Iris pigment epithelial cell (primary cell): ENCODE measurements around the gene RHOBTB3.
"Not testable (repeated sequence)": the region's sequence is repeated elsewhere in the genome, so short reads cannot be mapped to it uniquely, and the experiment has no call there.

Source experiments
- DNase-seq: peaks from one replicate; pipeline ENCODE4 v3.0.0-alpha.2; 2011; ENCODE audit warnings: low read depth

RHOBTB3 gene

GRCh38 chr5:95713246-95713645, 17.9 kb upstream of the RHOBTB3 start:
- DNase-seq, result not testable (repeated sequence)

DNA sequence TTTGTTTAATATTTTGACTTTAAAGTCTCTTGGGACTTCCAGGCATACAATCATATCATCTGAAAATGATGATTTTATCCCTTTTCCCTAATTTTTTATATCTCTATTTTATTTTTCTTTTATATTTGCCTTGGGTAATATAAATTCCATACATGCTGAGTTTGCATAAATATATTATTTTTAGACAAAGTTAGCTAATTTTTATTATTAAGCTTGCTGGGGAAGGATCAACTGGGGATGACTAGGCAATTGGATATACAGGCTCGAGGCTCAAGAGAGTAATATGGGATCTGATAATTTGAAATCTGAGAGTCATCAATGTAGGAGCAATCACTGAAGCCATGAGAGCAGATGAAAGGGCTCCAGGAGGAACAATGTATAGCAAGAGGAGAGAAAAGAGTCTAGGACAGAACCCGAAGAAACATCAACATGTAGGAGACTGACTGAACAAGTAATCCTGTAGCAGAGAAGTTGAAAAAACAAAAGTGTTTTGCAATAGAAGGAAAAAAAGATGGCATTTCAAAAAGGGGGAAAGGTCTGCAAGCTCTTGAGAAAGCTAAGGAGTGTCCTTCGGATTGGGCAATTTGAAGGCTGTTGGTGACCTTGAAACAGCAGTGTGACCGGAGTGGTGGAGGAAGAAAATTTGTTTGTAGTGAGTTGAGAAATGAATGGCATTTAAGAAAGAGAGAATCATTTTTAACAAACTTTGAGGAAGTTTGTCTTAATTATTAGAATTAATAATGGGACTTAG, 17.0 kb upstream of the RHOBTB3 start:
- peak; percentile 77 for DNase-seq

DNA sequence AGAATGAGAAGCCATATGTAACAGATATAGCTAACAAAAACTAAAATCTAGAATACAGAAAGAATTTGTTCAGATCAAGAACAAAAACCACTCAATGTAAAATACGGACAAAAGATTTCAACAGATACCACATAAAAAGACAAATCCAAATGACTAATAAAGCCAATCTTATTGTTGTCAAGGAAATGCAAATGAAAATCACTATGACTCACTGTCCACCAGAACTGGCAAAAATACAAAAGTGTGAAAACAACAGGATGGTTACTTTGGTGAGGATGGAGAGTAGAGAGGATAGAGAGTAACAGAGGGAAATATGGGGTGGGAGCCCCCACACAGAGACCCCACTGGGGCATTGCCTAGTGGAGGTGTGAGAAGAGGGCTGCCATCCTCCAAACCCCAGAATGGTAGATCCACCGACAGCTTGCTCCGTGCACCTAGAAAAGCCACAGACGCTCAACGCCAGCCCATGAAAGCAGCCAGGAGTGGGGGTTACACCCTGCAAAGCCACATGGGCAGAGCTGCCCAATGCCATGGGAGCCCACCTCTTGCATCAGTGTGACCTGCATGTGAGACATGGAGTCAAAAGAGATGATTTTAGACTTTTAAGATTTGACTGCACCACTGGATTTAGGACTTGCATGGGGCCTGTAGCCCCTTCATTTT, 15.2 kb upstream of the RHOBTB3 start:
- peak; percentile 89 for DNase-seq

GRCh38 chr5:95717439-95717838, 13.7 kb upstream of the RHOBTB3 start:
- DNase-seq, result no peak

DNA sequence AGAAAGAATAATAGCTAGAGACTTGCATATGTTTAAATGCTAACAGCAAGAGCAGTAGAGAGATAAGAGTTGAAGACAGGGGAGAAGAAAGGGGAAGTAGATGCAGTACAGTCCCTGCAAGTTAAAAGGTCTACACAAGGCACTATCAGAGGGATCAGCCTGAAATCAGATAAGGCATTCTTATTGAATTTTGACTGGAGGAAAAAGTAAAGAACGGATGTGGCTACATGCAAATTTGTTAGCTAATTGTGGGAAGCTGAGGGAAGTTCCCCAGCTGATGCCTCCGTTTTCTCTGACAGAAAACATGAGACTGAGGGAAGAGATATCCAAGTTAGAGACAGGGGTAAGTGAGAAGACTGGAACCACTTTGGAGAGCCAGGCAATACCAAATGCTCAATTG, 12.9 kb upstream of the RHOBTB3 start:
- DNase-seq, result no peak

- DNase-seq, result no peak
Observed at GRCh38 chr5:95718738-95719137, 12.4 kb upstream of the RHOBTB3 start.

DNA sequence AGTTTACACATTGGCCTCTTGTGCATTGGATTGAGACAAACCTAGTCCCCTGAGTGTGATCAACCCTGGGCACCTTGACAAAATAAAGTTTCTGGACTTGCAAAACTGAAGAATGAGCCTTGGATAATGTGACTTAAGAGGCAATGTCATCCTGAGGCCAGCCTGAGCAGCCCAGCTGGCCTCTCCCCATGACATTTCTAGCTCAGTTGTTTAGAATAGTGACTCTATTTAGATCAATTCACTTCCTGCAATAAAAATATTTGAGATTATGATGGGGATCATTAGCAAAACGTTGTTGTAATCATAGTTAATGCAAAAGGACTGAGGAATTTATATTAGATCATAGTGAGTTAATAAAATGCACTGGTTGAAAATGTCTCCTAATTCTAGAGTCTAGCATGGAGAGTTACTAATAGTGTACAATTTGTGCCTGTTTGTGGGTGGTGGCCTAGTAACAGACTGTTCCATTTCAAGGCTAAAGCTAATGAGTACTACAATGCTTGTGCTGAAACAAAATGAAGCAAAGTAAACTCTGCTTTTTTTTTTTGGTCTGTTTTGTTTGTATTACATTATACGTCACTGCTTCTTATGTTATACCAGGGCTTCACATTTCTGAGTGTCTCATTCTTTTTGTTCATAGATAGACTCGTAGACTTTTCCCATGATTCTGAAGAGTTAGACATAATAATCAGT, 10.9 kb upstream of the RHOBTB3 start:
- peak; percentile 51 for DNase-seq

DNA sequence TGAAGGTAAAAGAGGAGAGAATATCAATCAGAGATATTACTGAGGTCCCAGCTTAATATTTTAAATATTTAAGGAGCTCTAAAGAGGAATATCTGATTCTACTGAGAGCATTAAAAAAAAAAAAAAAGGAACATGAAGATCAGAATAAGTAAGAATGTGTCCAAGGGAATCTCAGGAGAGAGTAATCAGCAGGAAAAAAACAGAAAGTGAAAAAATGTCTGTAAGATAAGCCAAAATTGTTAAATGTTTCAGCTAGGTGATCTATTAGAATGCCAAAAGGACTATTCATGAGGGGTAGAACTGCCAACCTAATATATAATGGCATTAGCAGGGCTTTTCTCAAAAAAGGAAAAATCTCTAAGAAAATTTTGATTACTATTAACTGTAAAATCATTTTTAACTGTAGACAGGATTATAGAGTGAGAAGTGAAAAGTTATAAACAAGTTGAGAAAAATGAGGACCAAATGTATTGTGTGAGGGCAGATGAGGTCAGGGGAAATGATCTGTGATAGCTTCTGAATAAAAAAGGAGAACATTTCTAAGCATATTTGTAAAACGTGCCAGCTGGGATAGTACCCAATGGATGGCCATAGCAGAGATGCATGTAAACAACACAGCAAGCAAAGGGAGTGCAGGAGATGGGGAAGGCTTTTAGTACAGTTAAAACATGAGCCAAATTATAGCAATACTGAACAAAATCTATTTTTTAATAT, 9.4 kb upstream of the RHOBTB3 start:
- no peak for DNase-seq

- DNase-seq, result peak; percentile 75
Observed at GRCh38 chr5:95723632-95724369, 7.3 kb upstream of the RHOBTB3 start.

- no peak for DNase-seq
Observed at GRCh38 chr5:95725071-95725820, 5.9 kb upstream of the RHOBTB3 start.

GRCh38 chr5:95725937-95726810, 5.0 kb upstream of the RHOBTB3 start:
- peak; percentile 79 for DNase-seq

- no peak for DNase-seq
Observed at GRCh38 chr5:95726811-95727763, 4.0 kb upstream of the RHOBTB3 start.

DNA sequence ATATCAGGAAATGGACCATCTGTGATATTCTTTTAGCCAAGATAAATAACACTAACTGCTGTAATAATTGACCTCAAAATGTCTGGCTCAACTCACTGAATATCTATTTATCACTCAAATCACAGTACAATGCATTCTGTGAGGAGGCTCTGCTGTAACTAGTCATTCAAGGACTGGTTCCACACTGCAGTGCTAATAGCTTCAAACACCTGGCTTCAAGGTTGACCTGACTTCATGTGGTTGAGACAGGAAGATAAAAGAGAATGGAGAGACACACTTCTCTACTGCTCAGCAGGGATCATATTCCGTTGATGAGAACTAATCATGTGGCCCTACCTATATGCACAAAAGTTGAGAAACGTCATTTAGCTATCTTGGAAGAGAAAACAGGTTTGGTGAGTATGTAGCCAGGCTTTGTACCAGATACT, 3.4 kb upstream of the RHOBTB3 start:
- DNase-seq, result peak; percentile 50

DNA sequence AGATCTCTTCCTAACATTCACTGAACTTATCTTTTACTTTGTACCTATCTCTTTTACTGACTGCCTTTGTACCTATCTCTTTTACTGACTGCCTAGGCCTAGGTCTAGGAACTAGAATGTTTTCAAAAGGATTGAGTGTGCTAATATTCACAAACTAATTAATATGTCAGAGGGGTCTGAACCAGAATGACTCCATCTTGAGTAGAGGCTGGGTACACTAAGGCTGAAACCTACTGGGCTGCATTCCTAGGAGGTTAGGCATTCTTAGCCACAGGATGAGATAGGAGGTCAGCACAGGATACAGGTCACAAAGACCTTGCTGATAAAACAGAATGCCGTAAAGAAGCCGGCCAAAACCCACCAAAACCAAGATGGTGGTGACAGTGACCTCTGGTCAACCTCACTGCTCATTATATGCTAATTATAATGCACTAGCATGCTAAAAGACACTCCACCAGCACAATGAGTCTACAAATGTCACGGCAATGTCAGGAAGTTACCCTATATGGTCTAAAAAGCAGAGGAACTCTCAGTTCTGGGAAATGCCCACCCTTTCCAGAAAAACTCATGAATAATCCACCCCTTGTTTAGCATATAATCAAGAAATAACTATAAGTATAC, 2.5 kb upstream of the RHOBTB3 start:
- DNase-seq, result peak; percentile 40

- no peak for DNase-seq
Observed at GRCh38 chr5:95729115-95730010, 1.8 kb upstream of the RHOBTB3 start.

DNA sequence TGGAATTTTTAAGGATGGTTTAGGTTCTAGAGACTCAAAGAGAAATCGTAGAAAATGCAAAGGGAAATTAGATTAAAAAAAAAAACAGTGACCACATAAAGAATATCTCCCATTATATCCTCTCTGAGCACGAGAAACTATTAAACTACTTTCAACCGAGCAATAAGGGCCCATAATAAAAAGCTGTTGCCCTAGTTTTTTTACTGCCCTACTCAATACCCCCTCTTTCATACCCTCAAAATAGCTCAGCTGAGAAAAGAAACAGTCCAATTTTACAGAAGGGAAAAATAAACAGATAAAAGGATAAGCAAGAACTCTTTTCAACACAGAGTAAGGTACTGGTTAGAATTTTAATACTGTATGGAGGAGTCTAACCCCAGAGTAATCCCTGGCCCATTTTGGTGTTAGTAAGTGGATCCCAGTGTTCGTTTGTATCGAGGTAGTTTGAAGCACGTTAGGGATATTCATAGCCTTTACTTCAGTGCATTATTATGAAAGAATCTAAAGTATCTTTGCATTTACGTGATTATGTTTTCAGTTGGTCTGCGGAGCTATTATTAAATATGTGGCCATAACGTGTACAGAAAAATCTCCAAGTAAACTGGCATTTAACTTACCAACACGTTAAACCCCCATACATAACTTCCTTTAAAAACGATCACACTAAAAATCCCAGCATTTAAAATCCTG, 980 bp upstream of the RHOBTB3 start:
- peak; percentile 40 for DNase-seq
